H9 (cell line): ENCODE results near the gene TMEM181. TPM values are rescaled to one million over a fixed set of nuclear protein-coding genes. Genes with fewer than 3 reads are reported as not detected.

ENCODE experiments used
- DNase-seq: peaks from one replicate; pipeline ENCODE4 v3.0.0-alpha.2; 2017
- H2AFZ ChIP-seq: one replicate; pipeline ENCODE4 v1.6.1; 2013; ENCODE audit warnings: mild to moderate bottlenecking, low read length, control low read depth, moderate library complexity
- H2AK5ac ChIP-seq: 2 replicates; pipeline ENCODE4 v1.6.1; 2013; ENCODE audit warnings: low read length, control low read depth, mixed read lengths; ENCODE audit not compliant: insufficient read length
- H2BK120ac ChIP-seq: one replicate; pipeline ENCODE4 v1.6.1; 2013; ENCODE audit warnings: low read depth, mild to moderate bottlenecking, low read length, control low read depth, inconsistent platforms; ENCODE audit not compliant: poor library complexity, severe bottlenecking
- H2BK12ac ChIP-seq: 2 replicates; pipeline ENCODE4 v1.6.1; 2013; ENCODE audit warnings: low read length, control low read depth, mixed read lengths, low read depth; ENCODE audit not compliant: insufficient read length
- H2BK15ac ChIP-seq: 2 replicates; pipeline ENCODE4 v1.6.1; 2013; ENCODE audit warnings: low read depth, low read length, control low read depth
- H2BK20ac ChIP-seq: one replicate; pipeline ENCODE4 v1.6.1; 2013; ENCODE audit warnings: low read depth, mild to moderate bottlenecking, low read length, control low read depth, inconsistent platforms; ENCODE audit not compliant: poor library complexity, severe bottlenecking
- H2BK5ac ChIP-seq: 2 replicates; pipeline ENCODE4 v1.6.1; 2013; ENCODE audit warnings: low read length, control low read depth, mixed read lengths; ENCODE audit not compliant: insufficient read length
- H3K14ac ChIP-seq: 2 replicates; pipeline ENCODE4 v1.6.1; 2013; ENCODE audit warnings: low read length, control low read depth; ENCODE audit not compliant: insufficient read depth
- H3K18ac ChIP-seq: 2 replicates; pipeline ENCODE4 v1.6.1; 2013; ENCODE audit warnings: low read depth, mild to moderate bottlenecking, mixed read lengths, low read length, control low read depth; ENCODE audit not compliant: insufficient read length
- H3K23ac ChIP-seq: 2 replicates; pipeline ENCODE4 v1.6.1; 2013; ENCODE audit warnings: low read length, control low read depth, mixed read lengths, low read depth; ENCODE audit not compliant: insufficient read length
- H3K23me2 ChIP-seq: 2 replicates; pipeline ENCODE4 v1.6.1; 2013; ENCODE audit warnings: low read depth, mild to moderate bottlenecking, mixed read lengths, low read length, control low read depth; ENCODE audit not compliant: insufficient read length, poor library complexity, severe bottlenecking
- H3K27ac ChIP-seq: 2 replicates; pipeline ENCODE4 v1.5.1; 2013; ENCODE audit warnings: low read length, control low read depth, mixed read lengths, low read depth; ENCODE audit not compliant: insufficient read length
- H3K27me3 ChIP-seq: 2 replicates; pipeline ENCODE4 v1.6.1; 2013; ENCODE audit warnings: low read length, control low read depth, inconsistent platforms; ENCODE audit not compliant: insufficient read depth
- H3K4ac ChIP-seq: 2 replicates; pipeline ENCODE4 v1.6.1; 2013; ENCODE audit warnings: low read depth, mild to moderate bottlenecking, control low read depth, inconsistent platforms, low read length, moderate library complexity
- H3K4me1 ChIP-seq: 2 replicates; pipeline ENCODE4 v1.6.1; 2013; ENCODE audit warnings: low read length, control low read depth, inconsistent platforms; ENCODE audit not compliant: insufficient read depth
- H3K4me2 ChIP-seq: 2 replicates; pipeline ENCODE4 v1.6.1; 2013; ENCODE audit warnings: low read length, control low read depth, mixed read lengths; ENCODE audit not compliant: insufficient read length, insufficient read depth
- H3K56ac ChIP-seq: 2 replicates; pipeline ENCODE4 v1.6.1; 2013; ENCODE audit warnings: low read depth, mild to moderate bottlenecking, mixed read lengths, low read length, control low read depth; ENCODE audit not compliant: insufficient read length
- H3K79me1 ChIP-seq: 2 replicates; pipeline ENCODE4 v1.6.1; 2013; ENCODE audit warnings: low read depth, mild to moderate bottlenecking, moderate library complexity, low read length, control low read depth, inconsistent platforms; ENCODE audit not compliant: insufficient read depth, poor library complexity, severe bottlenecking
- H3K79me2 ChIP-seq: 2 replicates; pipeline ENCODE4 v1.6.1; 2013; ENCODE audit warnings: low read length, control low read depth, inconsistent platforms; ENCODE audit not compliant: insufficient read depth
- H3K9ac ChIP-seq: 2 replicates; pipeline ENCODE4 v1.6.1; 2013; ENCODE audit warnings: low read length, control low read depth, mixed read lengths; ENCODE audit not compliant: insufficient read length; ENCODE audit errors: extremely low read depth
- H3K9me3 ChIP-seq: one replicate; pipeline ENCODE4 v1.6.1; 2013; ENCODE audit warnings: low read depth, low read length, inconsistent platforms; ENCODE audit not compliant: control insufficient read depth
- H3T11ph ChIP-seq: one replicate; pipeline ENCODE4 v1.6.1; 2013; ENCODE audit warnings: mild to moderate bottlenecking, low read length, control low read depth, inconsistent platforms
- H4K20me1 ChIP-seq: one replicate; pipeline ENCODE4 v1.6.1; 2013; ENCODE audit not compliant: control insufficient read depth, insufficient read length, insufficient read depth
- H4K5ac ChIP-seq: 2 replicates; pipeline ENCODE4 v1.6.1; 2013; ENCODE audit warnings: low read depth, mild to moderate bottlenecking, mixed read lengths, low read length, control low read depth; ENCODE audit not compliant: insufficient read length
- H4K8ac ChIP-seq: replicated peaks from 2 replicates; pipeline ENCODE4 v1.6.1; 2013; ENCODE audit warnings: low read length, control low read depth, mixed read lengths, low read depth; ENCODE audit not compliant: insufficient read length
- H4K91ac ChIP-seq: 2 replicates; pipeline ENCODE4 v1.6.1; 2013; ENCODE audit warnings: low read depth, mild to moderate bottlenecking, moderate library complexity, mixed read lengths, low read length, control low read depth; ENCODE audit not compliant: insufficient read length
- H3K27ac Mint-ChIP-seq, 3 experiments: 2 replicates in 2 of 3; 3 replicates in 1 of 3; pipeline ENCODE4 v1.8.0; 2020 to 2021; ENCODE audit warnings: mixed read lengths in 3 of 3, mild to moderate bottlenecking in 1 of 3, moderate library complexity in 1 of 3
- H3K27me3 Mint-ChIP-seq: 2 replicates; pipeline ENCODE4 v1.8.0; 2021; ENCODE audit warnings: low read depth, mild to moderate bottlenecking, moderate library complexity, mixed read lengths
- H3K36me3 Mint-ChIP-seq, 3 experiments: 2 replicates in 2 of 3; 3 replicates in 1 of 3; pipeline ENCODE4 v1.8.0; 2020 to 2021; ENCODE audit warnings: low read depth in 3 of 3, mixed read lengths in 3 of 3; ENCODE audit not compliant: insufficient read depth in 1 of 3
- H3K4me1 Mint-ChIP-seq, 2 experiments: 2 replicates each; pipeline ENCODE4 v1.8.0; 2020; ENCODE audit warnings: mixed read lengths in 2 of 2
- H3K4me3 Mint-ChIP-seq, 2 experiments: 2 replicates in 1 of 2; 3 replicates in 1 of 2; pipeline ENCODE4 v1.8.0; 2020 to 2021; ENCODE audit warnings: mild to moderate bottlenecking in 2 of 2, mixed read lengths in 2 of 2, moderate library complexity in 1 of 2
- H3K9me3 Mint-ChIP-seq, 2 experiments: 2 replicates in 1 of 2; 3 replicates in 1 of 2; pipeline ENCODE4 v1.8.0; 2020; ENCODE audit warnings: mild to moderate bottlenecking in 2 of 2, mixed read lengths in 2 of 2, moderate library complexity in 1 of 2
- WGBS: extraction: QIAGEN DNeasy Blood & Tissue Kit; methylation state at CpG from one replicate; pipeline ENCODE4 v1.1.7; 2013; ENCODE audit warnings: missing lambda C conversion rate, low lambda C conversion rate, mixed read lengths; ENCODE audit not compliant: insufficient read length; ENCODE audit errors: extremely low coverage; 5-methylcytosine and 5-hydroxymethylcytosine counted together
- total RNA-seq: library from RNA; stranded (reverse); gene quantifications from 2 replicates; pipeline ENCODE4 v1.2.1, GENCODE V29; 2021
- TF ChIP-seq, protein P1 (sequence below): fragments of 200-600 bp; sonication (generic); conservative IDR thresholded peaks from 3 replicates; pipeline ENCODE4 v1.8.0; 2021; ENCODE audit warnings: antibody characterized with exemption, mild to moderate bottlenecking

TMEM181 gene
- total RNA-seq, 1 experiment from 2014 or later: 24.4 TPM

DNA sequence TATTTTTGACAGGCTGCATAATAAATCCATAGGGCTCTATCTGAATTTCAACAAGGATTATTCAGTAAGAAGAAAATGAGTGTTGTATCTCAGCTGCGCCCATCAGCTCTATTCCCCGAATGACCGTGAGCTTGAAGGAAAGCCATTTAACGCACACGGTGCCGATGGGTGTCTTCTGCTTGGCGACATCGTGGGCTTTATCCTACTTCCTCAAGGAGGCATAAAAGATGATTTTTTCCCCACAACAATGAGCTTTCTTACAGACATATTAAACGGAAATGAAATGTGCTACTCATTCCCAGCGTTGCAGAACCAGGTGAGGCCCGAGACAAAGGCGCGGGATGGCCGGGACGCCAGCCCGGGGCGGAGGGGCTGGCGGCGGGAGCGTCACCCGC lies 83.9 kb downstream of the TMEM181 start:
- peaks cover 5% of the 10 kb centered on the region; the same call in 1 of the 2 replicates for H3K27me3 ChIP-seq
- no peak overlapping the region for H2BK5ac ChIP-seq
- TF ChIP-seq, protein P1, sequence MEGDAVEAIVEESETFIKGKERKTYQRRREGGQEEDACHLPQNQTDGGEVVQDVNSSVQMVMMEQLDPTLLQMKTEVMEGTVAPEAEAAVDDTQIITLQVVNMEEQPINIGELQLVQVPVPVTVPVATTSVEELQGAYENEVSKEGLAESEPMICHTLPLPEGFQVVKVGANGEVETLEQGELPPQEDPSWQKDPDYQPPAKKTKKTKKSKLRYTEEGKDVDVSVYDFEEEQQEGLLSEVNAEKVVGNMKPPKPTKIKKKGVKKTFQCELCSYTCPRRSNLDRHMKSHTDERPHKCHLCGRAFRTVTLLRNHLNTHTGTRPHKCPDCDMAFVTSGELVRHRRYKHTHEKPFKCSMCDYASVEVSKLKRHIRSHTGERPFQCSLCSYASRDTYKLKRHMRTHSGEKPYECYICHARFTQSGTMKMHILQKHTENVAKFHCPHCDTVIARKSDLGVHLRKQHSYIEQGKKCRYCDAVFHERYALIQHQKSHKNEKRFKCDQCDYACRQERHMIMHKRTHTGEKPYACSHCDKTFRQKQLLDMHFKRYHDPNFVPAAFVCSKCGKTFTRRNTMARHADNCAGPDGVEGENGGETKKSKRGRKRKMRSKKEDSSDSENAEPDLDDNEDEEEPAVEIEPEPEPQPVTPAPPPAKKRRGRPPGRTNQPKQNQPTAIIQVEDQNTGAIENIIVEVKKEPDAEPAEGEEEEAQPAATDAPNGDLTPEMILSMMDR: no peak
- no peak overlapping the region for H4K8ac ChIP-seq
- H2AFZ ChIP-seq: no peak overlapping the region
- no peak for DNase-seq
- H4K91ac ChIP-seq: no peak overlapping the region
- peak overlapping the region; percentile 98 for H3K4me2 ChIP-seq
- Mint-ChIP-seq H3K27me3 (peaks cover 19% of the 10 kb centered on the region), H3K27ac (peak overlapping the region; percentile 35 to 91 (median 83); a peak in 3 of 7 replicates), H3K4me1 (peaks cover 28 to 29% of the 10 kb centered on the region in 2 experiments), H3K4me3 (peak overlapping the region; percentile 93 to 98), H3K36me3 (peaks cover 3 to 17% (median 8%) of the 10 kb centered on the region in 3 experiments; a peak in 6 of 7 replicates), H3K9me3 (no peaks in the 10 kb centered on the region)
- H2BK12ac ChIP-seq: no peak overlapping the region
- H4K20me1 ChIP-seq: no peaks in the 10 kb centered on the region
- H3K4me1 ChIP-seq: no peaks in the 10 kb centered on the region
- no peaks in the 10 kb centered on the region for H3K79me1 ChIP-seq
- H3K9ac ChIP-seq: peak overlapping the region; percentile 60
- peak overlapping the region; percentile 95 for H3K14ac ChIP-seq
- no peak overlapping the region for H3K4ac ChIP-seq
- WGBS: no CpG with 5 or more reads among the region's 21 CpGs
- H3K23ac ChIP-seq: no peak overlapping the region
- H2BK120ac ChIP-seq: no peak overlapping the region
- peaks cover 4% of the 10 kb centered on the region for H3K23me2 ChIP-seq
- no peak overlapping the region for H2BK15ac ChIP-seq
- no peaks in the 10 kb centered on the region for H3K9me3 ChIP-seq
- peak overlapping the region; percentile 92 for H3K18ac ChIP-seq
- H3K56ac ChIP-seq: no peak overlapping the region
- no peak overlapping the region for H3K27ac ChIP-seq
- no peak overlapping the region for H2BK20ac ChIP-seq
- no peak overlapping the region for H4K5ac ChIP-seq
- H2AK5ac ChIP-seq: no peak overlapping the region
- H3T11ph ChIP-seq: no peak overlapping the region
- no peaks in the 10 kb centered on the region; the same call in 1 of the 2 replicates for H3K79me2 ChIP-seq
